HepG2 (cell line): ENCODE measurements around the gene FAM118B. TPM values are rescaled to one million over a fixed set of nuclear protein-coding genes. Genes with fewer than 3 reads are reported as not detected.

Source experiments
- AGO2 ChIP-seq: fragments of 200-400 bp; formaldehyde crosslinking; optimal IDR thresholded peaks from 2 replicates; pipeline ENCODE3; 2017; ENCODE audit warnings: mild to moderate bottlenecking, low read depth, low read length, moderate library complexity
- ETS1 ChIP-seq: sonication (generic); formaldehyde crosslinking; IDR thresholded peaks from 2 replicates; pipeline ENCODE4 v1.4.0; 2020; ENCODE audit warnings: missing genetic modification reagents
- FOXK1 ChIP-seq: sonication (generic); formaldehyde crosslinking; IDR thresholded peaks from 2 replicates; pipeline ENCODE4 v1.4.0; 2020; ENCODE audit warnings: low read depth, missing genetic modification reagents, borderline replicate concordance
- HDAC6 ChIP-seq: fragments of 200-600 bp; sonication (generic); IDR thresholded peaks from 2 replicates; pipeline ENCODE4 v1.7.0; 2017; ENCODE audit warnings: mild to moderate bottlenecking, antibody characterized with exemption, low read length, low read depth
- HOXA5 ChIP-seq: sonication (generic); formaldehyde crosslinking; IDR thresholded peaks from 2 replicates; pipeline ENCODE4 v1.4.0; 2020; ENCODE audit warnings: missing genetic modification reagents
- SAFB2 ChIP-seq: sonication (generic); formaldehyde crosslinking; IDR thresholded peaks from 2 replicates; pipeline ENCODE4 v1.5.1; 2020; ENCODE audit warnings: missing genetic modification reagents, low read depth, mild to moderate bottlenecking, borderline replicate concordance
- SIN3B ChIP-seq: fragments of 150-350 bp; IDR thresholded peaks from 2 replicates; pipeline ENCODE4 v1.6.1; 2014; ENCODE audit warnings: low read length
- SP4 ChIP-seq: sonication (generic); formaldehyde crosslinking; IDR thresholded peaks from 2 replicates; pipeline ENCODE4 v1.8.1; 2023; ENCODE audit warnings: mild to moderate bottlenecking, missing genetic modification reagents
- TFDP1 ChIP-seq: IDR thresholded peaks from 2 replicates; pipeline ENCODE4 v1.6.1; 2016; ENCODE audit warnings: missing compliant biosample characterization, missing genetic modification reagents, borderline replicate concordance
- ZNF234 ChIP-seq: sonication (generic); formaldehyde crosslinking; conservative IDR thresholded peaks from 2 replicates; pipeline ENCODE4 v1.5.1; 2020; ENCODE audit warnings: mild to moderate bottlenecking, missing genetic modification reagents
- ZNF276 ChIP-seq: sonication (generic); formaldehyde crosslinking; IDR thresholded peaks from 2 replicates; pipeline ENCODE4 v1.4.0; 2020; ENCODE audit warnings: mild to moderate bottlenecking, low read depth, missing genetic modification reagents
- ZNF567 ChIP-seq: sonication (generic); formaldehyde crosslinking; IDR thresholded peaks from 2 replicates; pipeline ENCODE4 v1.8.1; 2023; ENCODE audit warnings: mild to moderate bottlenecking, missing genetic modification reagents, borderline replicate concordance
- ZNF800 ChIP-seq: sonication (generic); formaldehyde crosslinking; IDR thresholded peaks from 2 replicates; pipeline ENCODE4 v1.4.0; 2020; ENCODE audit warnings: missing genetic modification reagents
- polyA plus RNA-seq, 8 experiments: library from polyadenylated mRNA; depleted of rRNA in 3 of 8; stranded (reverse) in 7 of 8; unstranded in 1 of 8; fragments of >200 nt; fragmentation: Illumina TruSeq in 4 of 8; extraction: Trizol in 4 of 8; gene quantifications; 2 replicates each; pipeline versions ENCODE4 v1.2.1 to v1.2.3, GENCODE V29; 2011 to 2016; ENCODE audit warnings: low read depth in 4 of 8, missing spikeins in 1 of 8, mixed read lengths in 1 of 8; ENCODE audit not compliant: insufficient read depth in 1 of 8
- total RNA-seq, 5 experiments: library from RNA; depleted of rRNA; stranded (reverse); fragments of >200 nt; fragmentation: Illumina TruSeq; extraction: Trizol; gene quantifications; 2 replicates each; pipeline ENCODE4 v1.2.3, GENCODE V29; 2016; ENCODE audit warnings: low read depth in 1 of 5

The FAM118B gene
- total and polyA plus RNA-seq, 2 of the 13 experiments (the other 11 are each of a cell fraction or from before 2014, with no cell fraction given): 10.2 to 25.7 TPM

- TF ChIP-seq TFDP1 (CRISPR knock-in tag) (peak; percentile 85), SIN3B (no peak), ZNF276 (0 out of 2 replicates have a peak, but pooled peaks have one; percentile 50), ETS1 (CRISPR knock-in tag) (no peak), SP4 (CRISPR knock-in tag) (no peak), ZNF567 (CRISPR knock-in tag) (0 out of 2 replicates have a peak, but pooled peaks have one; percentile 22), HDAC6 (no peak), FOXK1 (CRISPR knock-in tag) (no peak), AGO2 (no peak), ZNF800 (0 out of 2 replicates have a peak, but pooled peaks have one; percentile 24), HOXA5 (CRISPR knock-in tag) (peak; percentile 78; the same call in 1 of the 2 replicates), ZNF234 (CRISPR knock-in tag) (no peak), SAFB2 (CRISPR knock-in tag) (peak; percentile 54; the same call in 1 of the 2 replicates)
These were observed 24.7 kb upstream of the FAM118B start (continued) for GRCh38 chr11:126186708-126187529.
